ENCODE results near the gene PDGFD.

The PDGFD gene

DNA sequence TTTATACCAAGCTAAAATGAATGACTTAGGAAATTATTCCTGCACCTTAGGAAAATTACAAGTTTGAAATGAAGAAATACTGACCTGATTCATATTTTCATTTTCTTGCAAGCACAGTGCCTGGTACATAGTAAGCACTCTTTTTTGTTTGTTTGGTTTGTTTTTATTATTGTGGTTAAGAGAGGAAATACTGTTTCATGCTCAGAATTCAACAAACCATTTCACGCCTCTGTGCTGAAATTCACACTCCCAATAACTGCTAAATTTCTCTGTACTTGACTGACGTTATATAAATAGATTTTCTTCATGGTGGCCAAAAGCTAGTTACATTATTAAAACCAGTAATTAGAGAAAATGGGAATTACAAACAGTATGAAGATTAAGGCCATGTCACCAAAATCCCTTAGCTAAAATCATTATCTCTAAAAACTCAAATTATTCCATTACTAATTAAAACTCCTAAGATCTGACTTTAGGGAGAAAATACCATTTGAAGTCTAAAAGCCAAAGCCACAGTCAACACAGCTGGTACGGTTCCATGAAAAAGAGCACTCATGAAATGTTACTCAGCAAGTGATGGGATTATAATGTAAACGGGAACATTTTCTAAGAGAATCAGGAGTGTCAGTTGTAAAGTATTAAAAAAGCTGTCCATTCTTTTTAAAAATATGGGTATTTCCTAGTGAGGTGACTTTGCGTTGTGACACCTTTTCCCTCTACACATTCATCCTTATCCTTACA is 205.3 kb downstream of the PDGFD start:
- DNase-seq (ENCODE audit: low spot score), result no peak

GRCh38 chr11:103953797-103954486 is 210.0 kb downstream of the PDGFD start:
- no peak for DNase-seq (ENCODE audit: low spot score)

GRCh38 chr11:103949781-103950180 is 214.2 kb downstream of the PDGFD start:
- no peak for DNase-seq (ENCODE audit: low spot score)

GRCh38 chr11:103948187-103948763 is 215.7 kb downstream of the PDGFD start:
- no peak for DNase-seq (ENCODE audit: low spot score)

GRCh38 chr11:103947546-103947919 is 216.4 kb downstream of the PDGFD start:
- peak; percentile 3 for DNase-seq (ENCODE audit: low spot score)

DNA sequence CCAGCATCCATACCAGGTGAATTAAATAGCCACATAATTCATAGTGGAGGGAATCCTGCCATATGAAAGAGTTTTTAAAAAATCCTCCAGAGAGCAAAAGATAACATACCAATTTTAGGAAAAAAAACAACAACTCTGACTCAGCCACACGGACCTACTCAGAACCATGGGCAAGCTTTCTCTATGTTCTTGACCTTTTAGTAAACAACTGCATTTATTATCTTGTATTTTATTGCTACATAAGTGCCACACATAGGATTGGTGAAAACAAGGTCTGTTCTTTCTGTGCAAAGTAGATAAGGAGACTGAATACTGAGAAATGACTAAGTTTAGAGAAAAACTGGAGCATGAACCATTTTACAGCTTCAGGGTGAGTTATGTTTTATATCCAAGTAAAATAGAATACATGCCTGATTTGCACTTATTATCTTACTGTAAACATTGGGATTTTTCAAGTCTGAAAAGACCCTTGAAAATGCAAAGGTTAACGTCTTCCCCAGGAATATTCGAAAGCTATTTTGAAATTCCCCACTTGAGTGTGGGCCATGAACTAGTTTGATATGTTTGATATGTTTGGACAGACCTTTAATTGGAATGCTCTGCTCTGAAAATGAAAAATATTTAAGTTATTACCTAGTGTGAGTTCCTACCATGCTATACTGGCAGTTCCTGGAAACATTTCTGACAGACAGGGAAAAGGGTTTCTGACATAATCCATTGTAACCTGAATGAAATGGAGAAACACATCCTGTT is 217.0 kb downstream of the PDGFD start:
- no peak for DNase-seq (ENCODE audit: low spot score)

DNA sequence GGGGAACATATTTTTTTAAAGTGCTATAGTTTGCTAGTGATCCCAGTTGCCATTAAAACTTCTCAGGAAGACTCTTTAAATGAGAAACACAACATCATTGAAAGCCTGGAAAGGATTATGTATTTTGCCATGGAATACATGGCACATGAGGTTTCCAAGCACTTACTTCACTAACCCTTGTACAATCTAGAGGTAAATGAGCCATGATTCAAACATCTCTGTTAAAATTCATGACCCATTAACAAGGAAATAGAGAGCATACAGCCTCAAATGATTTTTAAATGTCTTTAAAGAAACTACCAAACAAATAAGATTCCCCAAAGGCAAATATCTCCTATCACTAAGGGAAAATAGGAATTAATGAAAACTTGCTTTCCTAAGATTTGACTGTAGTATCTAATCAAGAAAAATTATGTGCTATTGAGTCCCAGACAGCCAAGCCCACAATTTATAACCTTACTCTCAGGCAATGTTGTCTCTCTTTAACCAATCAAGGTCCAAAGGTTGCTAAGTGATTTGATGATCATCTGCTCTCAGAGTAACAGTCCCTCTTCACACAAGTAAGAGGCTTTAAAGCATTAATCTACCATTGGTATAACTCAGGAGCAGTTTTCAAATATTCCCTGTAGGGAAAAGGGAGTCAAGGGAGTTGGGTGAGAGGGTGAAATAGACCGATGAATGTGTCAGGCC is 219.6 kb downstream of the PDGFD start:
- no peak for DNase-seq (ENCODE audit: low spot score)

GRCh38 chr11:103942646-103943045 is 221.3 kb downstream of the PDGFD start:
- DNase-seq (ENCODE audit: low spot score), result no peak

GRCh38 chr11:103940551-103940950 is 223.4 kb downstream of the PDGFD start:
- peak; percentile 10 for DNase-seq (ENCODE audit: low spot score)

DNA sequence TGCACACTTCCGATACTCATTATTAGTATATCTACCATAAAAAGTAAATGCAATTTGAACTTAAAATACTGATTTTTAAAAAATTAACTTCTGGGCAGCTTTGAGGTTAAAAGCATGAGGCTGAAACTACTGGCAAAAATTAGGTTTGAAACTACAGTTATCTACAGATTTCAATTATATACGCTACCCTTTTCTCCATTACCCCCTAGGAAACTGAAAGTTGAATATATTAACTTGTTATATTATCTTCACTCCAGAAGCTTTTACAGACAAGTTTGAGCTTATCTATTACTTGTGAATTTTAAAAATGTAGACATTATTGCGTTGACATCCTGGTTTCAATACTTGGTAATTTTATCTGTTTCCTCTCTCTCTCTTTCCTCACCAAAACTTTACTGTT is 224.3 kb downstream of the PDGFD start:
- no peak for DNase-seq (ENCODE audit: low spot score)

DNA sequence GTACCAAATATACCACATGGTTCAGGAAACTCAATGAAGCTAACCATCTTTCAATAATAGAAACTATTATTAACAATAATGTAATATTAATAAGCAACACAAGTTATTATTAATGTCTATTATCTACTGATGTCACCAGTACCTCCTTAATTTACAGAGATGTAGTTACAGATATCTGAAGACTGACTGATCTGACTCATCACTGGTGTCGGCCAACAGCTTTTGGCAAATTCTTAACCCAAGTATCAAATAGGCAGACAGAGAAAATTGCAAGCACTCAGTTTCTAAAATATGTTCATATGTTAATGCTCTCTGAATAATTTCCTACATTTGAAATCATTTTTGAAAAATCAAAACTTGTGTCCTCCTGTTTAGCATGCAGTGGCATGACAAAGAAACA is 227.9 kb downstream of the PDGFD start:
- DNase-seq (ENCODE audit: low spot score), result no peak

GRCh38 chr11:103935219-103935618 is 228.7 kb downstream of the PDGFD start:
- DNase-seq (ENCODE audit: low spot score), result no peak

- no peak for DNase-seq (ENCODE audit: low spot score)
Observed at GRCh38 chr11:103929170-103929903, 234.6 kb downstream of the PDGFD start.

GRCh38 chr11:103928802-103929161 is 235.2 kb downstream of the PDGFD start:
- DNase-seq (ENCODE audit: low spot score), result no peak

- no peak for DNase-seq (ENCODE audit: low spot score)
Observed at GRCh38 chr11:103928040-103928801, 235.7 kb downstream of the PDGFD start.

DNA sequence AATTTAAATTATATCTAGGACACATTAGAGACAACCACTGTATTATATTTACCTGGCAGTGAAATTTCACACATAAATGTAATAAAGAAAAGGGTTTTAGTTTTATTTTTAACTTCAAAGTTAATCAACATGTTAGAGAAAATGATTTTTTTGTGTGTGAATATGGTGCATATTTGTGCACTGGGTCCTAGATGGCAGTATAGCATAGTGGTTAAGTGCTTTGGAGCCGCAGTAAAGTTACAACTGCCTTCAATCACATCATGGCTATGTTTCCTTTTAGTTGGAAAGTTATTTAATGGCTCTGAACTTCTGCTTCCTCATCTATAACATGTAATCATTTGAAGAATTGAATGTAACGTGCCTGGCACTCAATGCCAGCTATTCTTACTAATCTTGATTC is 236.4 kb downstream of the PDGFD start:
- DNase-seq (ENCODE audit: low spot score), result peak; percentile 14

GRCh38 chr11:103926990-103927389 is 237.0 kb downstream of the PDGFD start:
- DNase-seq (ENCODE audit: low spot score), result no peak

GRCh38 chr11:103924166-103925013 is 239.6 kb downstream of the PDGFD start:
- no peak for DNase-seq (ENCODE audit: low spot score)

GRCh38 chr11:103923451-103923931 is 240.5 kb downstream of the PDGFD start:
- no peak for DNase-seq (ENCODE audit: low spot score)

DNA sequence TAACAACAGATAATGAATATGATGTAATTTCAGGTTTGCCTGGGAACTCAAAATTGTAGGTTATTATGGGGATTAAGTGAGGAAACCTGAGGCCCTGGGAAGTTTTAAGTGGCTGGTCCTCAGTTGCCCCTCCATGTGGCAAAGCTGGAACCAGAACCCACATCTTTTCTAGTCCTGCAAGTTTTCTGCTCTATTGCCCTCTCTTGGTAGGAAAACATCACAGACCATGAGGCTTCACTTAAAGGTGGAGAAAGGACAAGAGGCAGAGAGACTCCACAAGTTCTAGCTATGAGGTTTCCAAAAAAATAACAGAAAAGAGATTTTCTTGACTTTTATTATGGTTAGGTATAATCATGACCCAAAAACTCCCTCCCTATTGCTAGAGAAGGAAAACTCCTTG is 243.0 kb downstream of the PDGFD start:
- no peak for DNase-seq (ENCODE audit: low spot score)
